Measurements from ENCODE around the gene RELA. TPM values are rescaled to one million over a fixed set of nuclear protein-coding genes. Genes with fewer than 3 reads are reported as not detected.
"Not testable (repeated sequence)": the region's sequence is repeated elsewhere in the genome, so short reads cannot be mapped to it uniquely, and the experiment has no call there.

The RELA gene
- total RNA-seq, 1 experiment from 2014 or later: 83.0 TPM

DNA sequence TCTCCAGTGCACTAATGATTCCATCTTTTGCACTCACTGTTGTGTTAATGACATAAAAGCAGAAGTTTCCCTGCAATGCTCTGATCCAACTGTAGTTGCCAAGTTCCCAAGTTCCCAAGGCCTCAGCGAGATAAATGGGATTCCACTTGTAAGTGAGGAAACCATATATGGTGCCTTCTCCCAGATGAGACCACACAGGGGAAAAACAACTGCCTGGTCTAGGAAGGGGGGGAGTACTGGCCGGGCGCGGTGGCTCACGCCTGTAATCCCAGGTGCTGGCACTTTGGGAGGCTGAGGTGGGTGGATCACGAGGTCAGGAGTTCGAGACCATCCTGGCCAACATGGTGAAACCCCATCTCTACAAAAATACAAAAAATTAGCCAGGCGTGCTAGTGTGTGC lies 23.3 kb upstream of the RELA start:
- POLR2A ChIA-PET: interaction anchor here (1.5 kb wide), 1 partner anchor 23 kb away, joined by 5 read pairs; the partner anchor contains the start of gene RELA
- no peaks in the 10 kb centered on the region for H3K36me3 Mint-ChIP-seq (ENCODE audit: insufficient read depth, unreplicated experiment)
- no TSS peak for BruUV-seq (replicated peaks)
- H3K9me3 Mint-ChIP-seq (ENCODE audit: unreplicated experiment): no peaks in the 10 kb centered on the region
- CTCF ChIA-PET: no interaction called here
- DNase-seq (ENCODE audit: unreplicated experiment): no peak
- no peak overlapping the region for H3K27ac Mint-ChIP-seq (ENCODE audit: low read depth, unreplicated experiment)
- H3K4me3 Mint-ChIP-seq (ENCODE audit: unreplicated experiment): no peak overlapping the region
- peaks cover 16% of the 10 kb centered on the region for H3K27me3 Mint-ChIP-seq (ENCODE audit: insufficient read depth, unreplicated experiment)
- intact Hi-C loops (cut with micrococcal nuclease): no loop called here
- no peaks in the 10 kb centered on the region for H3K4me1 Mint-ChIP-seq (ENCODE audit: insufficient read depth, unreplicated experiment)
- TF ChIP-seq, protein P1, sequence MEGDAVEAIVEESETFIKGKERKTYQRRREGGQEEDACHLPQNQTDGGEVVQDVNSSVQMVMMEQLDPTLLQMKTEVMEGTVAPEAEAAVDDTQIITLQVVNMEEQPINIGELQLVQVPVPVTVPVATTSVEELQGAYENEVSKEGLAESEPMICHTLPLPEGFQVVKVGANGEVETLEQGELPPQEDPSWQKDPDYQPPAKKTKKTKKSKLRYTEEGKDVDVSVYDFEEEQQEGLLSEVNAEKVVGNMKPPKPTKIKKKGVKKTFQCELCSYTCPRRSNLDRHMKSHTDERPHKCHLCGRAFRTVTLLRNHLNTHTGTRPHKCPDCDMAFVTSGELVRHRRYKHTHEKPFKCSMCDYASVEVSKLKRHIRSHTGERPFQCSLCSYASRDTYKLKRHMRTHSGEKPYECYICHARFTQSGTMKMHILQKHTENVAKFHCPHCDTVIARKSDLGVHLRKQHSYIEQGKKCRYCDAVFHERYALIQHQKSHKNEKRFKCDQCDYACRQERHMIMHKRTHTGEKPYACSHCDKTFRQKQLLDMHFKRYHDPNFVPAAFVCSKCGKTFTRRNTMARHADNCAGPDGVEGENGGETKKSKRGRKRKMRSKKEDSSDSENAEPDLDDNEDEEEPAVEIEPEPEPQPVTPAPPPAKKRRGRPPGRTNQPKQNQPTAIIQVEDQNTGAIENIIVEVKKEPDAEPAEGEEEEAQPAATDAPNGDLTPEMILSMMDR (IDR thresholded peaks at IDR 0.05; ENCODE audit: unreplicated experiment): no peak

DNA sequence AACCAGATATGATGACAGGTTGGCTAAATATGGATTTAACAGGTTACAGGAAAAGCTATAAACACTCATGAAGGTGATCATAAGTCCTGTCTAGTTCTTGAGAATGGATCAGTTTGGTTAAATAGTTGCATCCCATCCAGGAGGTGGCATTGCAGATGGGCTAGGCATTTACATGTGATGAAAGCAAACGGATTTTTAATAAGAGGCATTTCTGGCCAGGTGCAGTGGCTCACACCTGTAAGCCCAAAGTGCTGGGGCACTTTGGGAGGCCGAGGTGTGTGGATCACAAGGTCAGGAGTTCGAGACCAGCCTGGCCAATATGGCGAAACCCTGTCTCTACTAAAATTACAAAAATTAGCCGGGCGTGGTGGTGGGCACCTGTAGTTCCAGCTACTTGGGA lies 20.8 kb upstream of the RELA start:
- DNase-seq (ENCODE audit: unreplicated experiment); H3K9me3 Mint-ChIP-seq (ENCODE audit: unreplicated experiment); H3K4me3 Mint-ChIP-seq (ENCODE audit: unreplicated experiment); BruUV-seq (replicated peaks); intact Hi-C loops (cut with micrococcal nuclease); H3K27ac Mint-ChIP-seq (ENCODE audit: low read depth, unreplicated experiment); H3K4me1 Mint-ChIP-seq (ENCODE audit: insufficient read depth, unreplicated experiment); H3K36me3 Mint-ChIP-seq (ENCODE audit: insufficient read depth, unreplicated experiment): not testable (repeated sequence)
- POLR2A ChIA-PET: interaction anchor here (1.0 kb wide), 1 partner anchor 17 kb away, joined by 3 read pairs; no protein-coding TSS in a partner anchor
- CTCF ChIA-PET: interaction anchor here (1.5 to 1.9 kb wide), 2 partner anchors 22 to 149 kb away, joined by 3 to 6 read pairs; no protein-coding TSS in a partner anchor
- peaks cover 16% of the 10 kb centered on the region for H3K27me3 Mint-ChIP-seq (ENCODE audit: insufficient read depth, unreplicated experiment)

DNA sequence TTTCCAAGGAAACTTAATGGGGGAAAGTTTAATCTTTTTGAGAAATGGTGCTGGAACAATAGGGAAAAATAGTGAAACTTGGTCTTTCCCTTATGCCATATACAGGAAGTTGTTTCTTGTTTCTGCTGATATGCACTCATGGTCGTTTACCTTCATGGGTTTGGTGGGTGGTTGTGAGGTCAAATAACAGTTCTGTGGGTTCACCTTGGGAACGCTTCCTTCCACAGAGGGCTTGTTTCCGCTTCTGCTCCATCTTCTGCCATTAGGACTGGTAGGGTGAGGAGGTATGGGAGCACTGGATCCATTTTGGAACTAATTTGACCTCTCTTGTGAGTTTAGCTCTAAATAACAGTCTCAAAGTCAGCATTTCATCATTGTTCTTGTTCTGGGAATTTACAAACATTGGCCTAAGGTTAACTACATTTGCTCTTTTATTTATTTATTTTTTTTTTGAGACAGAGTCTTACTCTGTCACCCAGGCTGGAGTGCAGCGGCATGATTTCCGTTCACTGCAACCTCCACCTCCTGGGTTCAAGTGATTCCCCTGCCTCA lies 17.6 kb upstream of the RELA start:
- Mint-ChIP-seq H3K4me1 (ENCODE audit: insufficient read depth, unreplicated experiment) (no peaks in the 10 kb centered on the region), H3K27ac (ENCODE audit: low read depth, unreplicated experiment) (no peak overlapping the region), H3K27me3 (ENCODE audit: insufficient read depth, unreplicated experiment) (peaks cover 16% of the 10 kb centered on the region), H3K36me3 (ENCODE audit: insufficient read depth, unreplicated experiment) (no peaks in the 10 kb centered on the region), H3K4me3 (ENCODE audit: unreplicated experiment) (no peak overlapping the region), H3K9me3 (ENCODE audit: unreplicated experiment) (no peaks in the 10 kb centered on the region)
- no TSS peak for BruUV-seq (replicated peaks)
- no peak for DNase-seq (ENCODE audit: unreplicated experiment)
- intact Hi-C loops (cut with micrococcal nuclease): no loop called here
- TF ChIP-seq, protein P1 (IDR thresholded peaks at IDR 0.05; ENCODE audit: unreplicated experiment): no peak
- POLR2A ChIA-PET: no interaction called here
- CTCF ChIA-PET: no interaction called here

DNA sequence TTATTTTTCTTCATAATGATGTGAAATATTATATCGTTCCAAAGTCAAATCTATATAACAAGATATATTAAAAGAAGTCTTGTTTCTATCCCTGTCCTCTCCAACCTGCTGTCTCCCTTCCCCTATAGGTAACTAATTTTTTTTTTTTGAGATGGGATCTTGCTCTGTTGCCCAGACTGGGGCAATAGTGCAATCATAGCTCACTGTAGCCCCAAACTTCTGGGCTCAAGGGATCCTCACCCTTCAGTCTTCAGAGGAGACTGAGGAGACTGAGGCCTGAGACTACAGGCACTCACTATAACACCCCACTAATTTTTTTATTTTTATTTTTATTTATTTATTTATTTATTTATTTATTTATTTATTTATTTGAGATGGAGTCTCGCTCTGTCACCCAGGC lies 10.3 kb upstream of the RELA start:
- intact Hi-C loops (cut with micrococcal nuclease): no loop called here
- H3K9me3 Mint-ChIP-seq (ENCODE audit: unreplicated experiment): no peaks in the 10 kb centered on the region
- no peaks in the 10 kb centered on the region for H3K27me3 Mint-ChIP-seq (ENCODE audit: insufficient read depth, unreplicated experiment)
- H3K36me3 Mint-ChIP-seq (ENCODE audit: insufficient read depth, unreplicated experiment): no peaks in the 10 kb centered on the region
- POLR2A ChIA-PET: interaction anchor here (0.8 kb wide), 1 partner anchor 10 kb away, joined by 3 read pairs; the partner anchor contains the start of gene RELA
- no peak for DNase-seq (ENCODE audit: unreplicated experiment)
- BruUV-seq (replicated peaks): no TSS peak
- no peak overlapping the region for H3K4me3 Mint-ChIP-seq (ENCODE audit: unreplicated experiment)
- H3K27ac Mint-ChIP-seq (ENCODE audit: low read depth, unreplicated experiment): no peak overlapping the region
- CTCF ChIA-PET: interaction anchor here (0.6 to 0.7 kb wide), 3 partner anchors 27 to 1456 kb away, joined by 3 to 5 read pairs (median 4); no protein-coding TSS in a partner anchor
- TF ChIP-seq, protein P1 (IDR thresholded peaks at IDR 0.05; ENCODE audit: unreplicated experiment): no peak
- H3K4me1 Mint-ChIP-seq (ENCODE audit: insufficient read depth, unreplicated experiment): no peaks in the 10 kb centered on the region

Data from MCF 10A (cell line).